K562 (cell line): Measurements from ENCODE around the gene SLC18B1. TPM values are rescaled to one million over a fixed set of nuclear protein-coding genes. Genes with fewer than 3 reads are reported as not detected.

Experiments used
- EP400 ChIP-seq: fragments of 450-650 bp; IDR thresholded peaks from 2 replicates; pipeline ENCODE4 v1.6.1; 2017; ENCODE audit warnings: antibody characterized with exemption, mild to moderate bottlenecking, moderate library complexity
- FOXJ3 ChIP-seq: sonication (generic); formaldehyde crosslinking; IDR thresholded peaks from 2 replicates; pipeline ENCODE4 v1.4.0; 2020; ENCODE audit warnings: mild to moderate bottlenecking, missing genetic modification reagents
- HMG20A ChIP-seq: fragments of 450-650 bp; formaldehyde crosslinking; conservative IDR thresholded peaks from 2 replicates; pipeline ENCODE4 v1.4.0; 2020; ENCODE audit warnings: mild to moderate bottlenecking, mixed read lengths
- KLF10 ChIP-seq: fragments of 250-450 bp; sonication (Bioruptor Pico); IDR thresholded peaks from 2 replicates; pipeline ENCODE4 v1.6.1; 2021; ENCODE audit warnings: matching md5 sums
- MAFG ChIP-seq: fragments of 450-650 bp; conservative IDR thresholded peaks from 2 replicates; pipeline ENCODE4 v1.6.1; 2016; ENCODE audit warnings: missing genetic modification characterization, missing compliant biosample characterization
- MEF2D ChIP-seq: conservative IDR thresholded peaks from 2 replicates; pipeline ENCODE4 v1.6.1; 2016; ENCODE audit warnings: low read depth, missing genetic modification characterization, missing compliant biosample characterization
- PHTF2 ChIP-seq: fragments of 250-450 bp; sonication (Bioruptor Pico); IDR thresholded peaks from 2 replicates; pipeline ENCODE4 v1.5.0; 2021; ENCODE audit warnings: mild to moderate bottlenecking
- SAFB2 ChIP-seq: fragments of 200-400 bp; formaldehyde crosslinking; IDR thresholded peaks from 2 replicates; pipeline ENCODE4 v1.6.1; 2018; ENCODE audit warnings: borderline replicate concordance, low read length, low read depth, moderate library complexity; ENCODE audit not compliant: severe bottlenecking
- SMAD1 ChIP-seq: fragments of 150-350 bp; IDR thresholded peaks from 2 replicates; pipeline ENCODE4 v1.6.1; 2014; ENCODE audit warnings: low read length, low read depth; ENCODE audit not compliant: partially characterized antibody
- SMARCA5 ChIP-seq: fragments of 450-650 bp; IDR thresholded peaks from 2 replicates; pipeline ENCODE4 v1.6.1; 2016
- SMARCB1 ChIP-seq: IDR thresholded peaks from 2 replicates; pipeline ENCODE4 v1.6.1; 2011; ENCODE audit warnings: improper control_type of control experiment, low read depth; ENCODE audit not compliant: insufficient read length
- XRCC4 ChIP-seq: IDR thresholded peaks from one replicate; pipeline ENCODE4 v1.6.1; 2011; ENCODE audit not compliant: insufficient read depth, insufficient read length; ENCODE audit errors: extremely low read depth
- YBX1 ChIP-seq: fragments of 450-650 bp; IDR thresholded peaks from 2 replicates; pipeline ENCODE4 v1.7.1; 2016; ENCODE audit warnings: mild to moderate bottlenecking
- ZNF134 ChIP-seq: fragments of 250-450 bp; sonication (Bioruptor Pico); conservative IDR thresholded peaks from 2 replicates; pipeline ENCODE4 v1.4.0; 2020
- ZNF583 ChIP-seq: fragments of 250-450 bp; sonication (Bioruptor Pico); IDR thresholded peaks from 2 replicates; pipeline ENCODE4 v1.4.0; 2020
- polyA plus RNA-seq, 8 experiments: library from polyadenylated mRNA; depleted of rRNA in 4 of 8; stranded (reverse) in 5 of 8; unstranded in 3 of 8; fragments of >200 nt; fragmentation: Nextera tagmentation in 2 of 8; fragmentation: Illumina TruSeq in 1 of 8; extraction: Ambion mirVana in 2 of 8; extraction: Trizol in 1 of 8; gene quantifications; 2 replicates each; pipeline versions ENCODE4 v1.2.1 to v1.2.3, GENCODE V29; 2011 to 2014; ENCODE audit warnings: inconsistent platforms in 1 of 8, missing spikeins in 1 of 8
- total RNA-seq, 7 experiments: library from RNA; depleted of rRNA in 6 of 7; stranded (reverse); fragments of >200 nt in 6 of 7; fragmentation: Illumina TruSeq in 2 of 7; extraction: Trizol in 2 of 7; gene quantifications; 2 replicates each; pipeline versions ENCODE4 v1.2.1 to v1.2.3, GENCODE V29; 2011 to 2021; ENCODE audit warnings: low replicate concordance in 1 of 7
- TF ChIP-seq, protein P1 (sequence below): fragments of 250-450 bp; sonication (Bioruptor Pico); IDR thresholded peaks from 2 replicates; pipeline ENCODE4 v1.8.0; 2022; ENCODE audit warnings: inconsistent platforms, mild to moderate bottlenecking, moderate library complexity, borderline replicate concordance
- TF ChIP-seq, protein P2 (sequence below), 2 experiments: fragments of 450-650 bp; formaldehyde crosslinking in 1 of 2; IDR thresholded peaks; 2 replicates each; pipeline versions ENCODE4 v1.4.0 to v1.6.1; 2014 to 2020; ENCODE audit warnings: mild to moderate bottlenecking in 2 of 2, borderline replicate concordance in 1 of 2, low read depth in 1 of 2
- TF ChIP-seq, protein P3 (sequence below): fragments of 250-450 bp; sonication (Bioruptor Pico); IDR thresholded peaks from 2 replicates; pipeline ENCODE4 v1.8.0; 2021; ENCODE audit warnings: moderate library complexity, mild to moderate bottlenecking, inconsistent platforms

SLC18B1 gene
- total and polyA plus RNA-seq, 9 of the 15 experiments (the other 6 are each of a cell fraction or from before 2014, with no cell fraction given): 10.4 to 49.1 (median 32.0) TPM

DNA sequence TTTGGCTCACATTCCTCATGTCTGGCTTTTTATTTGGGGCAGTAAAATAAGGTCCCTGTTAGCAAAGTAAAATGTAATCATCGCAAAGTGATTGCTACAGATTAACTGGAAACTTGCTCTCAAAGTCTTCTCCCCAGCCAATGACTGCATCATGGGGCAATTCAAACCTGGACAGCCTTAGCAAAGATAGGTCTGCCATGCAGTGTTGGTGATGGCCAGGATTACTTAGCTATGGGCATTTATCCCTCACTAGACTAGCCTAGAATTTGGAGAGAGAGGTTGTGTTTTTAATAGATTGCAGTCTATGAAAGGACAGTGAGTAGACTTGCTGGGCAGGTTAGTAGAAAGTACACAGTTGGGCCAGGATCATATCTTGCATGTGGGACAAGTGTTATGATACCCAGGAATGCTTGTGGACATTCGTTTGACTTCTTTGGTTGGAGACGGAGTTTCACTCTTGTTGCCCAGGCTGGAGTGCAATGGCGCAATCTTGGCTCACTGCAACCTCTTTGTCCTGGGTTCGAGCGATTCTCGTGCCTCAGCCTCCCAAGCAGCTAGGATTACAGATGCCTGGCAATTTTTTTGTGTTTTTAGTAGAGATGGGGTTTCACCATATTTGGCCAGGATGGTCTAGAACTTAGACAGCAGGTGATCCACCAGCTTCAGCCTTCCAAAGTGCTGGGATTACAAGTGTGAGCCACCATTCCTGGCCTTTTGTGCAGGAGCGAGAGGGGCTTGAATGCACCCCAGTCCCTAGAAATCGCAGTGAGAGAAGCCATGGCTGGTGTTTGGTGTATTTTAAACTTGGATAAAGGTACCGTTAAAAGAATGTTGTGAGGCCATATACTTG lies 19.3 kb upstream of the SLC18B1 start (continued):
- TF ChIP-seq HMG20A (CRISPR knock-in tag): no peak
- TF ChIP-seq MEF2D: no peak
- TF ChIP-seq ZNF134: no peak
- no peak for TF ChIP-seq EP400
- no peak for TF ChIP-seq KLF10 (CRISPR knock-in tag)
- no peak for TF ChIP-seq MAFG (tag)
- TF ChIP-seq, protein P1, sequence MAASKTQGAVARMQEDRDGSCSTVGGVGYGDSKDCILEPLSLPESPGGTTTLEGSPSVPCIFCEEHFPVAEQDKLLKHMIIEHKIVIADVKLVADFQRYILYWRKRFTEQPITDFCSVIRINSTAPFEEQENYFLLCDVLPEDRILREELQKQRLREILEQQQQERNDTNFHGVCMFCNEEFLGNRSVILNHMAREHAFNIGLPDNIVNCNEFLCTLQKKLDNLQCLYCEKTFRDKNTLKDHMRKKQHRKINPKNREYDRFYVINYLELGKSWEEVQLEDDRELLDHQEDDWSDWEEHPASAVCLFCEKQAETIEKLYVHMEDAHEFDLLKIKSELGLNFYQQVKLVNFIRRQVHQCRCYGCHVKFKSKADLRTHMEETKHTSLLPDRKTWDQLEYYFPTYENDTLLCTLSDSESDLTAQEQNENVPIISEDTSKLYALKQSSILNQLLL (CRISPR knock-in tag): no peak
- TF ChIP-seq, protein P2, sequence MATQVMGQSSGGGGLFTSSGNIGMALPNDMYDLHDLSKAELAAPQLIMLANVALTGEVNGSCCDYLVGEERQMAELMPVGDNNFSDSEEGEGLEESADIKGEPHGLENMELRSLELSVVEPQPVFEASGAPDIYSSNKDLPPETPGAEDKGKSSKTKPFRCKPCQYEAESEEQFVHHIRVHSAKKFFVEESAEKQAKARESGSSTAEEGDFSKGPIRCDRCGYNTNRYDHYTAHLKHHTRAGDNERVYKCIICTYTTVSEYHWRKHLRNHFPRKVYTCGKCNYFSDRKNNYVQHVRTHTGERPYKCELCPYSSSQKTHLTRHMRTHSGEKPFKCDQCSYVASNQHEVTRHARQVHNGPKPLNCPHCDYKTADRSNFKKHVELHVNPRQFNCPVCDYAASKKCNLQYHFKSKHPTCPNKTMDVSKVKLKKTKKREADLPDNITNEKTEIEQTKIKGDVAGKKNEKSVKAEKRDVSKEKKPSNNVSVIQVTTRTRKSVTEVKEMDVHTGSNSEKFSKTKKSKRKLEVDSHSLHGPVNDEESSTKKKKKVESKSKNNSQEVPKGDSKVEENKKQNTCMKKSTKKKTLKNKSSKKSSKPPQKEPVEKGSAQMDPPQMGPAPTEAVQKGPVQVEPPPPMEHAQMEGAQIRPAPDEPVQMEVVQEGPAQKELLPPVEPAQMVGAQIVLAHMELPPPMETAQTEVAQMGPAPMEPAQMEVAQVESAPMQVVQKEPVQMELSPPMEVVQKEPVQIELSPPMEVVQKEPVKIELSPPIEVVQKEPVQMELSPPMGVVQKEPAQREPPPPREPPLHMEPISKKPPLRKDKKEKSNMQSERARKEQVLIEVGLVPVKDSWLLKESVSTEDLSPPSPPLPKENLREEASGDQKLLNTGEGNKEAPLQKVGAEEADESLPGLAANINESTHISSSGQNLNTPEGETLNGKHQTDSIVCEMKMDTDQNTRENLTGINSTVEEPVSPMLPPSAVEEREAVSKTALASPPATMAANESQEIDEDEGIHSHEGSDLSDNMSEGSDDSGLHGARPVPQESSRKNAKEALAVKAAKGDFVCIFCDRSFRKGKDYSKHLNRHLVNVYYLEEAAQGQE (IDR thresholded peaks at IDR 0.05; ENCODE audit: borderline replicate concordance): no peak
- TF ChIP-seq, protein P2 (CRISPR knock-in tag; IDR thresholded peaks at IDR 0.05; ENCODE audit: low read depth): no peak
- no peak for TF ChIP-seq SMAD1
- TF ChIP-seq SAFB2: no peak
- TF ChIP-seq YBX1: no peak
- no peak for TF ChIP-seq SMARCA5
- no peak for TF ChIP-seq ZNF583 (CRISPR knock-in tag)
- TF ChIP-seq, protein P3, sequence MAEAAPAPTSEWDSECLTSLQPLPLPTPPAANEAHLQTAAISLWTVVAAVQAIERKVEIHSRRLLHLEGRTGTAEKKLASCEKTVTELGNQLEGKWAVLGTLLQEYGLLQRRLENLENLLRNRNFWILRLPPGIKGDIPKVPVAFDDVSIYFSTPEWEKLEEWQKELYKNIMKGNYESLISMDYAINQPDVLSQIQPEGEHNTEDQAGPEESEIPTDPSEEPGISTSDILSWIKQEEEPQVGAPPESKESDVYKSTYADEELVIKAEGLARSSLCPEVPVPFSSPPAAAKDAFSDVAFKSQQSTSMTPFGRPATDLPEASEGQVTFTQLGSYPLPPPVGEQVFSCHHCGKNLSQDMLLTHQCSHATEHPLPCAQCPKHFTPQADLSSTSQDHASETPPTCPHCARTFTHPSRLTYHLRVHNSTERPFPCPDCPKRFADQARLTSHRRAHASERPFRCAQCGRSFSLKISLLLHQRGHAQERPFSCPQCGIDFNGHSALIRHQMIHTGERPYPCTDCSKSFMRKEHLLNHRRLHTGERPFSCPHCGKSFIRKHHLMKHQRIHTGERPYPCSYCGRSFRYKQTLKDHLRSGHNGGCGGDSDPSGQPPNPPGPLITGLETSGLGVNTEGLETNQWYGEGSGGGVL: no peak
- no peak for TF ChIP-seq SMARCB1
- TF ChIP-seq FOXJ3 (CRISPR knock-in tag): no peak
- no peak for TF ChIP-seq PHTF2 (CRISPR knock-in tag)
- TF ChIP-seq XRCC4: no peak
